Lower leg skin (tissue), 3 donors: ENCODE results near the gene PBOV1.

ENCODE experiments used
- CTCF ChIP-seq, 3 donors: fragments of 450-650 bp; IDR thresholded peaks; one replicate each; pipeline ENCODE4 v1.5.1; 2016; ENCODE audit warnings: antibody characterized with exemption in 3 of 3, mild to moderate bottlenecking in 3 of 3, moderate library complexity in 2 of 3
- POLR2A ChIP-seq, 2 donors: fragments of 450-650 bp; IDR thresholded peaks; one replicate each; pipeline ENCODE4 v1.6.1; 2016 to 2017; ENCODE audit warnings: antibody characterized with exemption in 2 of 2, mild to moderate bottlenecking in 1 of 2, moderate library complexity in 1 of 2

GRCh38 chr6:138229072-138229471, 10.8 kb upstream of the PBOV1 start:
- no peak for TF ChIP-seq CTCF (IDR thresholded peaks at IDR 0.05)
- TF ChIP-seq POLR2A (IDR thresholded peaks at IDR 0.05) = no peak
